Daoy (cell line): ENCODE measurements around the gene RPS6KB2. TPM values are rescaled to one million over a fixed set of nuclear protein-coding genes. Genes with fewer than 3 reads are reported as not detected.
"Not testable (repeated sequence)": the region's sequence is repeated elsewhere in the genome, so short reads cannot be mapped to it uniquely, and the experiment has no call there.

Experiments used
- DNase-seq: peaks from one replicate; pipeline ENCODE4 v3.0.0-alpha.2; 2015; ENCODE audit warnings: low read depth
- total RNA-seq: library from RNA; depleted of rRNA; stranded (reverse); fragments of >200 nt; shearing (Covaris generic); gene quantifications from 2 replicates; pipeline ENCODE4 v1.2.3, GENCODE V29; 2014

RPS6KB2 gene
- total RNA-seq, 1 experiment from 2014 or later: 42.5 TPM

DNA sequence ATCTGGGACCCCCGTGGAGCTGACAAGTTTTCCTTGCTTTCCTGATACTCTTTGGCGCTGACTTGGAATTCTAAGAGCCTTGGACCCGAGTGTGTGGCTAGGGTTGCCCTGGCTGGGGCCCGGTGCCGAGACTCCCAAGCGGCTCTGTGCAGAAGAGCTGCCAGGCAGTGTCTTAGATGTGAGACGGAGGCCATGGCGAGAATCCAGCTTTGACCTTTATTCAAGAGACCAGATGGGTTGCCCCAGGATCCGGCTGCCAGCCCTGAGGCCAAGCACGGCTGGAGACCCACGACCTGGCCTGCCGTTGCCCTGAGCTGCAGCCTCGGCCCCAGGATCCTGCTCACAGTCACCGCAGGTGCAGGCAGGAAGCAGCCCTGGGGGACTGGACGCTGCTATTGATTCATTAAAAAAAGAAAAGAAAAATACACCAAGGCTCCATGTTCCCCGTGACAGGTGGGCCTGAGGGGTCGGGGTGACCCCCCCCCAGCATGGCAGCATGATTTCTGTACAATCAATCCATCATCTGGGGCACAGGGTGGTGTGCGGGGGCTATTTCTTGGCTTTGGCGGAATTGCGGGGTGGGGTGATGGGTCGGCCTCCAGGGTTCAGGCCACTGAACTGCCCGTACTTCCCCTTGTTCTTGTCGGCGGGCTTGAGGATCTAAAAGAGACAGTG lies 30.2 kb upstream of the RPS6KB2 start:
- no peak for DNase-seq

DNA sequence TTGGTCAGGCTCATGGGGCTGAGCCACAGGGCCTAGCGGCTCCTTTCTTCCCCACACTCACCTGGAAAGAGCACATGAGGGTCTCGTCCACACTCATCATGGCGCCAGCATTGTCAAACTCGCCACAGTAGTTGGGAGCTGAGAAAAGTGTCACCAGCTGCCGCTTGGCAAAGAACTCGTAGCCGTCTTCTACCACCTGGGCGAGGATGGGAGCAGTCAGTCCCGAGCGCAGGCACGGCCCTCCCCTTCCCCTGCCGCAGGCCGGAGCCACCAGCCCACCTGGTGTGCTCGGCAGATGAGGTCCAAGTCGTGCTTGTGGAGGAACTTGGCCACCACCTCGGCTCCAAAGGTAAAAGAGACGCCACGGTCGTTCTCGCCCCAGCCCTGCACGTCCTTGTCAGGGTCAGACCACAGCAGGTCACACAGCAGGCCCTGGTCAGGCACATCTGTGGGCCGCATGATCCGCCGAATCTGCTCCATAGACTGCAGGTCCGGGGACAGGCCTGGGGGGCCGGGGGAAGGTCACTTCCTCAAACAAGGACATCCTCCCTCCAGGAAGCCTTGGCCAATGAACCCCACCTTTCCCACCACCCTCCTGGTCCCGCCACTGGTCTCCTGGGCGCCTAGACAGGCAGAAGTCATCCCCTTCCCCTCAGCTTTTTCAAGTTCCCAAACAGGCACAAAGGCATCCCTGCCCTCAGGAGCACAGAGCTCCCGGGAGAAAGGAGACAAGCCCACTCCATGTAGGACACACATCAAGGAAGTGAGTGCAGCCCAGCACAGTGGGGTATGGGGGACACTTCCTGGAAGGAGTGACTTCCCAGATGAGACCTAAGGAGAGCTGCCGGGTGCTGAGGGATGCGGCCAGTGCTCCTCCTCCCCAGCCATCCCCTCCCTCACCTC lies 29.4 kb upstream of the RPS6KB2 start:
- DNase-seq: no peak

DNA sequence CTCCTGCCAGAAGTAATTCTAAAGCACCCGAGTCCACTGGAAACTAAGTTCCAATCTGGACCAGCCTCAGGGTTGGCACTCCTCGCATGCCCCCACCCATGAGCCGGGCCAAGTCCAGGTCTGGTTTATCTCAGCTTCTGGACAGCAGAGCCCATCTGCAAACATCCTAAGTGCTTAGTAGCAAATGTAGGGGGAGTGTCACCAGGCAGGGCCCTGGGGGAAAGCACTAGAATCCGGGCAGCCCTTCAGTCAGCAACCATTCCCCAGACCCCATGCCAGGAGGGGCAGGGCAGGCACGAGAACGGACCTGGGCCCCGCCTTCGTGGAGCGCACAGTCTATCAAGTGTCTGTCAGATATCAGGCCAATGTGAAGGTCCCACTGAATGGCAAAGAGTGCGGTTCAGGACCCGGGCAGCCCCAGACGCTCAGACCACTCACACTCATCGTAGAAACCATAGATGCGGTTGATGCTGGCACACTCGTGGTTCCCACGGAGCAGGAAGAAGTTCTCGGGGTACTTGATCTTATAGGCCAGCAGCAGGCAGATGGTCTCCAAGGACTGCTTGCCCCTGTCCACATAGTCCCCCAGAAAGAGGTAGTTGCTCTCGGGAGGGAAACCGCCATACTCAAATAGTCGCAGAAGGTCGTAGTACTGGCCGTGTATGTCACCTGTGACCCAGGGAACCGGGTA lies 27.9 kb upstream of the RPS6KB2 start:
- no peak for DNase-seq

DNA sequence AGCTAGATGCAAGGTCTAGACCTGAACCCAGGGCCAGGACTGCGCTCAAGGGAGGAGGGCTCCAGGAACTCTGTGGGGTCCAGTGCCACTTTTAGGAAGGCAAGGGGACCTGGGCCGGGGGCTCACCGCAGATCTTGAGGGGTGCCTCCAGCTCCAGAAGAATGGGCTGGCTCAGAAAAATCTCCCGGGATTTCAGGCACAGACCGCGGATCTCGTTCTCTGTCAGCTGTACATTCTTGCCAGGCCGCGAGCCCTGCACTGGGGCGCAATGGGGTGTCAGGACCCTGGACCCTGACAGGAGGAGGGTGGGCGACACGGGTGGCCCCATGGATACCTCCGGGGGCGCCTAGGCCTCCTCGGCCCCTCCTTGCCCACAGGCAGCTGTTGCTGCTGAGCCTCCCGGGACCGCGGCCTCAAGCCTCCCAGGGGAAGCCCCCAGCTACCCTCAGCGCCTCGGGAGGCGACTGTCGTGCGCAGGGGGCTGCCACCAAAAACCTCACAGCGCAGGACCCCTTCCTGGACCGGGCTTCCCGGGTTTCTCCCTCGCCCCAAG lies 27.3 kb upstream of the RPS6KB2 start:
- DNase-seq: no peak

DNA sequence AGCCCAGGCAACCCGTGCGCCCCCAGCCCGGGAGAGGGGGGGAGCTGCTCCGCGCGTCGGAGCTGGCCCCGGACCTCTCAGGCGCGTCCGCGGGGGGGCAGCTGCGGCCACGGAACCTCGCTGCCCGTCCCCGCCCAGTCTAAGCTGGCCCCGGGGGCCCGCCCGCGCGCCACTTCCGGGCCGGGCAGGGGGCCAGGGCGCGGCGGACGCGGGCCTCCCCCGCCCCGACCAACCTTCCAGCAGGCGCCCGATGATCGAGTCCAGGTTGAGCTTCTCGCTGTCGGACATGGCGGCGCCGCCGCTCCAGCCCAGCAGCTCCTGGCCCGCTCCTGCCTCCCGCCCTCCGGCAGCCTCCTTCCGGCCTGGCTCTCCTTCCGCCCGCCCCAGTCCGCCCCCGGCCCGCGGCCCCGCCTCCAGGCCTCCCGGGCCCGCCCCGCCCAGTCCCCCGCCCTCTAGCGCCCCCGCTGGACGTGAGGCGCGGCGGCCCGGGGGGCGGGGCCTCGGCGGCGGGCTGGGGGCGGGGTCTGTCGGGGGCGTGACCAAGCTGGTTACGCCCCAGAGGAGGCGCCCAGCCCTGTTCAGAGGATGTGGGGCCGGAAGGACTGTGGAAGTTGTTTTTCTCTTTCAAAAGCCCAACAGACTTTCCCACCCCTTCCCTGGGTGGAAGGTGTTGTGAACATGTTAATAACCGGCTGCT lies 26.7 kb upstream of the RPS6KB2 start, which contains the start of gene PPP1CA:
TSS of gene PPP1CA (minus strand) at position 364 of the 697 bp plus-strand sequence. CDS start at position 288, 76 bp downstream.
- peak; percentile 94 for DNase-seq

DNA sequence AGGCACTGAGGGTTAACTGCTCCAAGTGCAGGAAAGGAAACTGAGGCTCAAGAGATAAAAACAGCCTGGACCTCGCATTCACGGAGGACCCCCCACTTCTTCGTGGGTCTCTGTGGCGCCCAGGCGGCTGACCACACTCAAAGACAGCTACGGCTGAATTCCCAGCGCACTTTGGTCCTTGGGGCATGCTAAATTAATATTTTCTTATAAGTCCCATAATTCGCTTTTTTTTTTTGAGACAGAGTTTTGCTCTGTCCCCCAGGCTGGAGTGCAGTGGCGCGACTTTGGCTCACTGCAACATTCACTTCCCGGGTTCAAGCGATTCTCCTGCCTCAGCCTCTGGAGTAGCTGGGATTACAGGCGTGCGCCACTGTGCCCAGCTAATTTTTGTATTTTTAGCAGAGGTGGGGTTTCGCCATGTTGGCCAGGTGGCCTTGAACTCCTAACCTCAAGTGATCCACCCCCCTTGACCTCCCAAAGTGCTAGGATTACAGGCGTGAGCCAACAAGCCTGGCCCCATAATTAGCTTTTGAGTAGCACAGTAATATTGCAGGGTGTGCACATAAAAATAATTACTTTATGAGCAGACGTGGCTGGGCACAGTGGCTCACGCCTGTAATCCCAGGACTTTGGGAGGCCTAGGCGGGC lies 26.0 kb upstream of the RPS6KB2 start:
- DNase-seq: not testable (repeated sequence)

DNA sequence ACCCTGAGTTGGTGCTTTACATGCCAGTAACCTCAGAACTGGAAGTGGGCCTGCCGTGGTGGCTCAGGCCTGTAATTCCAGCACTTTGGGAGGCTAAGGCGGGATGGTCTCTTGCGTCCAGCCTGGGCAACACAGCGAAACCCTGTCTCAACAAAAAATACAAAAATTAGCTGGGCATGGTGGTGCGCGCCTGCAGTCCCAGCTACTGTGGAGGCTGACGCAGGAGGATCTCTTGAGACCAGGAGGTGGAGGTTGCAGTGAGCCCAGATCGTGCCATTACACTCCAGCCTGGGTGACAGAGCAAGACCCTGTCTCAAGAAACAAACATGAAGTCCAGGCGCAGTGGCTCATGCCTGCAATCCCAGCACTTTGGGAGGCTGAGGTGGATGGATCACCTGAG lies 25.2 kb upstream of the RPS6KB2 start:
- not testable (repeated sequence) for DNase-seq

DNA sequence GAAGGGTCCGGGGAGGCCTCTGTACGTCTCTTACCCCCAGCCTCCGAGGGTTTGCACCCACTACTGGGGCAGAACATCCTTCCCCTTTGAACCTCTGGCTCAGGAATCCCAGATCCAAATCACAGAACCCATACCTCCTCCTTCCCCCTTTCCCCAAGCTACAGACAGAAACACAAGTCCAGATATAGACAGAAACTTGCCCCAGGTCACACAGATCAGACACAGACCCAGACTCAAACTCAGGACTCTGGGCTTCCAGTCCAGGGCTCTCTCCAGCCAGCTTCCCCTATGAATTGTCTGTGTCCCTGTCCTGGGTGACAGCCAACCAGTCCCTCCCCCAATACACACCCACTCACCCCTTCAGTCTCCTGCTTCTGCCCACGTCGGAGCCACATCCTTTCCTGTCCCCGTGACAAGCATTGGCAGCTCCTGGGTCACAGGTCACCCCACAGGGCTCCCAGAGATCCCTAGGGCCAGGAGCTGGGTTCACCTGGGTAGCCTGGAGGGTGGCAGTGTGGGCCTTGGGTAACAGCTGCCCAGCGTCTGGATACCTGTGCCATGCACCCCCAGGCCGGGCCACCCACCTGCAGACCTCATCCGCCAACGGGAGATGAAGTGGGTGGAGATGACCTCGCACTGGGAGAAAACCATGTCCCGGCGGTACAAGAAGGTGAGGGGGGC lies 23.6 kb upstream of the RPS6KB2 start:
- DNase-seq: no peak

DNA sequence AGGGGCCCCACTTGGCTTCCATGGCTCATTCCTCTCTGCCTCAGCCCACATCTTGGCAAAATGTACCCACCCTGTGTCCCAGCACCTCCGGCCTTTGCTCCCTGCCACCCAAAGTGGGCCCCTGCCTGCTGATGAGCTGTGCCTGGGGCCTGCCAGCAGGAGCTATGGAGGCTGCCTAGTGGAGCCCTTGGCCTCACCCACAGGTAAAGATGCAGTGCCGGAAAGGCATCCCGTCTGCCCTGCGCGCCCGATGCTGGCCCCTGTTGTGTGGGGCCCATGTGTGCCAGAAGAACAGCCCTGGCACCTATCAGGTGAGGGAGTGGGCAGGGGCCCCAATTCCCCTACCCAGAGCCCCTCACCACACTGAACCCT lies 23.1 kb upstream of the RPS6KB2 start:
- no peak for DNase-seq

DNA sequence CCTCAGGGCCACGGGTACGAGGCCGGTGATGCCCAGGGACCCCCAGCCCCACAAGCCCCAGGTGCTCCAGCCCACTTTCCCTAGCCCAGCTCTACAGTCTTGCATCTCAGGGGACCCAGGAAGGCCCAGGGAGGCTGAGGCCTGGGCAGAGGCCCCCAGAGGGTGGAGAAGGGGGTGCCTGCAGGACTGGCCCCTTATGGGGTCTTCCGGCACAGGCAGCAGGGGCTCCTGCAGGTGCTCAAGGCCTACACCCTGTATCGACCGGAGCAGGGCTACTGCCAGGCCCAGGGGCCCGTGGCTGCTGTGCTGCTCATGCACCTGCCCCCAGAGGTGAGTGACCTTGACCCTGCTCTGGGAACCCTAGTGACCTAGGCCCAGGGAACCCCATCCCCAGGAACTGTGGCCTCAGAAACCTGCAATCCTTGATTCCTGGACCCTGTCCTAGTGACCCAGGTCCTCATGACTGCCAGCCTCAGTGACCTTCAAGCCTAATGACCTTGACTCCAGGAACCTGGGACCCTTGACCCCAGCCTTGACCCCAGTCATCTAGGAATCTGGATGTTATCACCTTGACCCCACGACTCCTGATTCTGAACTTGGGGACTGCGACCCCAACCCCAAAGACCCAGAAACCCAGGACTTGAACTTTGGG lies 22.5 kb upstream of the RPS6KB2 start:
- DNase-seq: no peak

DNA sequence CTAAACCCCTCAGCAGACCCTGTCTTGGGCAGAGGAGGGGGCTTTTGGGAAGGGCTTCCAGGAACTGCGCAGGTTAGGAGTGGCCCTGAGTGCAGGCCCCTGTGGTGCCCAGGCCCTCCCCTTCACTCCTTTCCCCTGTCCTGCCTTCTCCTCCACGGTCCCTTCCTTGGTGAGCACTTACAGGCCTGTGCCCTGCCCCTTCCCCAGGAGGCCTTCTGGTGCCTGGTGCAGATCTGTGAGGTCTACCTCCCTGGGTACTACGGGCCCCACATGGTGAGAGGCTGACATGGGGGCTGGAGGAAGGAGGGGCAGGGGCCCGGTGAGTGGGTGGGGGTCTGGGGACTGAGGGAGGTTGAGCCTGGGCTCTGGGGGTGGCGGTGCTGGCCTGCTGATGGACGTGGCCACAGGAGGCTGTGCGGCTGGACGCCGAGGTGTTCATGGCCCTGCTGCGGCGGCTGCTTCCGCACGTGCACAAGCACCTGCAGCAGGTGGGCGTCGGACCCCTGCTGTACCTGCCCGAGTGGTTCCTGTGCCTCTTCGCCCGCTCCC lies 21.8 kb upstream of the RPS6KB2 start:
- no peak for DNase-seq

DNA sequence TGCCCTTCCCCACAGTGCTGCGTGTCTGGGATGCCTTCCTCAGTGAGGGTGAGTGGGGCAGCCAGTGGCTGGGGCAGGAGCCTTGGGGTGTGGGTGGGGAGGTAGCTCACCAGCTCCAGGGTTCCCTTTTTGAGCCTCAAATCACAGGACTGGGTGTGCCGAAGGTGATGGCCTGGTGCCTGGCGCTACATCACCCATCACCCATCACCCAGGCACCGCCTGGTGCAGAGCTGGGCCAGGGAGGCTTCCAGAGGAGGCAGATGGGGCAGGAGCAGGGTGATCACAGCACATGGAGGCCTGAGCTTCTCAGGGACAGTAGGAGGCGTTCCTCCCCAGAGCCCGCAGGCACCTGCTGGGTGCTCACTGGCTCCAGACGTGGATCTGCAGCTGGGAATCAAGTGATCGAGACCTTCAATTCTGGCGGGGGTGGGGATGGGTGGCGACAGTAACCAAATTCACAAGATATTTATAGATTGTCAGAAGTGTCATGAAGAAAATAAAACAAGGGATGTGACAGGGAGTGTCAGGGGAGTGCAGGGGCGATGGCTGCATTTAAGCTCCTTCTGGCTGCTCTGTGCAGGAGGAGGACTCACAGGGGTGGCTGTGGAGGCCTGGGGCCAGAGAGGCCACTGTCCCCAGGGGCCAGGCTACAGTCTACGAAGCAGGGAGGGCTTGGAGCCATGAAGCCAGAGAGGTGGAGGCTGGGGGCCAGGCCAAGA lies 21.2 kb upstream of the RPS6KB2 start:
- DNase-seq: no peak

DNA sequence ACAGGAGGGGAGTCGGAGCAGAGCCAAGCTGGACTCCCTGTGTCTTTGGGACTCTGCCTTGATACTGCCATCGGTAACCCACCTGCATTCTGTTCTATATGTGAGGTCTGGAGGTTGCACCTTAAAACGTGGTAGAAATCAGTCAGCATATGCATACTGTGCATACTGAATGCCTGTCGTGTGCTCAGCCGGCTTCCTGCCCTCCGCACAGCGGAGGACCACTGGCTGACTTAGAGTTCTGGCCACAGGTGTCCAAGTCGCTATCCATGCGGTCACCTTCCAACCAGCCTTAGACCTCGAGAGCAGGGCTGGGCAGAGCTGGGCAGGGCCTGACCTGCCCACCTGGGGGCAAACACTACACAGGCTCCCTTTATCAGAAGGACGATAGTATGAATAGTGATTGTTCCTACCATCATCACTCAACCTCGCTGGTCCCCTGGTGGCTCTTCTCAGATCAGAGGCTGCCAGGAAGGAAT lies 20.6 kb upstream of the RPS6KB2 start:
- no peak for DNase-seq

DNA sequence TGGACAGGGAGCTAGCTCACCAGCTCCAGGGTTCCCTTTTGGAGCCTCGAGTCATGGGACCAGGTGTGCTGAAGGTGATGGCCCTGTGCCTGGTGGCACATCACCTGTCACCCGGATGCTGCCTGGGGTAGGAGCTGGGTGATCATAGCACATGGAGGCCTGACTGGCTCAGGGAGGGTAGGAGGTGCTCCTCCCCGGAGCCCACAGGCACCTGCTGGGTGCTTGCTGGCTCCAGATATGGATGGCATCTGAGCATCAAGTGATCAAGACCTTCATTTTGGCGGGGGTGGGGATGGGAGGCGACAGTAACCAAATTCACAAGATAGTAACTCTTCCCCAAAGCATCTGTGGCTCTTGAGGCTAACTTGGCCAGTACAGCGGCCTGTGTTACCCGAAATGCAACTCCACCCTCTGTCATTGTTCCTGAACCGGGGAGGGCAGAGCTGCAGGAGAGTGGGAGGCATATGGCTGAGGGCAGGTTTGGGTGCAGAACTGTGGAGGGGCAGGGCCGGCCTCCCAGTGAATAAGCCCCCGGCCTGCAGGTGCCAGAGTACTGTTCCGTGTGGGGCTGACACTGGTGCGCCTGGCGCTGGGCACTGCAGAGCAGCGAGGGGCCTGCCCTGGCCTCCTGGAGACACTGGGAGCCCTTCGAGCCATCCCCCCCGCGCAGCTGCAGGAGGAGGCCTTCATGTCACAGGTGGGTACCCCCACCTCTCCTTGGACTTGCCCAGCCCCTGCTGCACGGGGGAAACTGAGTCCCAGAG lies 19.7 kb upstream of the RPS6KB2 start:
- DNase-seq: no peak

DNA sequence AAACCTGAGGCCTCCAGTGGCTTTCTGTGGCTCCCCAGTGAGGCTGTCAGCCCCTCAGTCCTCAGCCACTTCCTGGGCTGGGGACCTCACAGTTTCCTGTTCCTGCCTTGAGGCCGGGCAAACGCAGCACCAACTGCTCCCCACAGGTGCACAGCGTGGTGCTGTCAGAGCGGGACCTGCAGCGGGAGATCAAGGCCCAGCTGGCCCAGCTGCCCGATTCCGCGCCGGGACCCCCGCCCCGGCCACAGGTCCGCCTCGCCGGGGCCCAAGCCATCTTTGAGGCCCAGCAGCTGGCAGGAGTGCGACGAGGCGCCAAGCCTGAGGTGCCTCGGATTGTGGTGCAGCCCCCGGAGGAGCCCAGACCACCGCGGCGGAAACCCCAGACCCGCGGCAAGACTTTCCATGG lies 19.0 kb upstream of the RPS6KB2 start:
- DNase-seq: no peak

DNA sequence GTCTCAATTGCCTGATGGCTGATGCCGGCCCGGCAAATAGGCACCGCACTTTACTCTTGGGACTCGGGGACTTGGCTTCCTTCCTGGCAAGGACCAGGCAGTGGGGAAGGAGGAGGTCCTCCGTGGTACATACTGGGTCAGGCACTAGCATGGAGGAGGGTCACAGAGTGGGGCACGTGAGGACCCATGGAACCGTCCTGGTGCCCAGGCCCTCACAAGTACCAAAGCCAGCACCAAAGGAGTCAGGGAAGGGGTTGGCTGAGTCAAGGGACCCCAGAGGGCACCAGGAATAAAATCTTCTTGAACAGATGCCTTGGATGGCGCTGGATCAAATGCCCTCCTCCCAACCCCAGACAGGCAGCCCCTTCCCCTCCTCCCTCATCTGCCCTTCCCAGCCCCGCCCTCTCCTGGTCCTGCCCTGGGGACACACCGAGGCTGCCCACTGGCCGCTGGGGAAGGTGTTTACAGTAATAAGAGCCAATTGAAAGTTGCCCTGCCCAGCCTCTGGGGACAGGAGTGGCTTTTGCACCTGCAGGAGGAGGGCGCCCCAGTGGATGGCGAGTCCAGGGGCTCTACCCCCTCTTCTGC lies 18.4 kb upstream of the RPS6KB2 start:
- no peak for DNase-seq

DNA sequence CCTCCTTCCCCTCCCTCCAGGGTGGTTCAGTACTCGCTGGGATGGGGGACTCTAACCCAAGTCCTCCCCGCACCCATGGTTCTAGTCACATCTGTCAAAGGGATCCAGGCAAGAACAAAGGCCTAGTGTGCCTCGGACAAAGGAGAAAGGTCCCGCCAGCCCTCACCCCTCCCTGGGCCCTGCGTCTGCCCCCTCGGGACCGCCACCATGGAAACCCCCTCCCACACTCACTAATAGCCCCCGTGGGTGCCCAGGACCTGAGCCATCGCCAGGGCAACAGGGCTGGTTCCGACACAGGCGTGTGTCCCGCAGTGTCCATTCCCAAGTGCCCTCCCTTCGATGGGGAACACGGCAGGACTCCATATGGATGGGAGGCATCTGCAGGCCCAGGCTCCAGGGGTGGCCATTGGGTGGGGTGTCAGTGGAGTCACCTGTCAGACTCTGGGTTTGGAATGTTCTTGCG lies 17.9 kb upstream of the RPS6KB2 start:
- DNase-seq: no peak
